SH-SY5Y (cell line): ENCODE measurements around the gene NUDT1.

Experiments used
- GATA2 ChIP-seq: IDR thresholded peaks from 2 replicates; pipeline ENCODE4 v1.6.1; 2011; ENCODE audit warnings: mild to moderate bottlenecking, low read depth, low read length
- GATA3 ChIP-seq: IDR thresholded peaks from 2 replicates; pipeline ENCODE4 v1.6.1; 2011; ENCODE audit warnings: low read depth, mild to moderate bottlenecking, low read length, moderate library complexity

Gene NUDT1

GRCh38 chr7:2213551-2214215, 28.3 kb upstream of the NUDT1 start:
- no peak for TF ChIP-seq GATA2
- TF ChIP-seq GATA3, result no peak

GRCh38 chr7:2214636-2215035, 27.4 kb upstream of the NUDT1 start:
- TF ChIP-seq GATA3, result no peak
- TF ChIP-seq GATA2, result no peak

- TF ChIP-seq GATA3, result no peak
These were observed 26.2 kb upstream of the NUDT1 start for GRCh38 chr7:2215851-2216250.

- TF ChIP-seq GATA3, result no peak
- TF ChIP-seq GATA2, result no peak
These were observed 24.8 kb upstream of the NUDT1 start for GRCh38 chr7:2217206-2217605.

GRCh38 chr7:2217716-2218443, 24.1 kb upstream of the NUDT1 start:
- TF ChIP-seq GATA2, result no peak
- no peak for TF ChIP-seq GATA3

- TF ChIP-seq GATA3, result no peak
These were observed 23.6 kb upstream of the NUDT1 start for GRCh38 chr7:2218444-2218785.

GRCh38 chr7:2219136-2219535, 22.9 kb upstream of the NUDT1 start:
- TF ChIP-seq GATA2 (no peak), GATA3 (no peak)

- no peak for TF ChIP-seq GATA2
- TF ChIP-seq GATA3, result no peak
These were observed 22.4 kb upstream of the NUDT1 start for GRCh38 chr7:2219606-2220005.

GRCh38 chr7:2220030-2220429, 22.0 kb upstream of the NUDT1 start:
- TF ChIP-seq GATA2, result no peak
- no peak for TF ChIP-seq GATA3

- no peak for TF ChIP-seq GATA2
- TF ChIP-seq GATA3, result no peak
These were observed 21.5 kb upstream of the NUDT1 start for GRCh38 chr7:2220506-2220905.

- no peak for TF ChIP-seq GATA2
- no peak for TF ChIP-seq GATA3
These were observed 21.1 kb upstream of the NUDT1 start for GRCh38 chr7:2220954-2221353.

- TF ChIP-seq GATA2 (no peak), GATA3 (no peak)
These were observed 19.5 kb upstream of the NUDT1 start for GRCh38 chr7:2222516-2222915.

- TF ChIP-seq GATA3 (no peak), GATA2 (no peak)
These were observed 18.7 kb upstream of the NUDT1 start for GRCh38 chr7:2223321-2223720.

GRCh38 chr7:2224491-2224928, 17.5 kb upstream of the NUDT1 start:
- TF ChIP-seq GATA2, result no peak
- no peak for TF ChIP-seq GATA3

- no peak for TF ChIP-seq GATA2
- no peak for TF ChIP-seq GATA3
These were observed 17.1 kb upstream of the NUDT1 start for GRCh38 chr7:2224934-2225333.
